Measurements from ENCODE around the gene POLD3. TPM values are rescaled to one million over a fixed set of nuclear protein-coding genes. Genes with fewer than 3 reads are reported as not detected.

Gene POLD3
- polyA plus RNA-seq, 3 donors: 6.7 to 9.5 (median 8.2) TPM

- 79 to 95% (median 94%) methylated on average over 5 of the region's 5 CpGs for WGBS, 3 donors
- no peak overlapping the region for H3K27ac ChIP-seq (ENCODE audit: low read depth, low read length)
These were observed 34.2 kb downstream of the POLD3 start for GRCh38 chr11:74626604-74627003.

DNA sequence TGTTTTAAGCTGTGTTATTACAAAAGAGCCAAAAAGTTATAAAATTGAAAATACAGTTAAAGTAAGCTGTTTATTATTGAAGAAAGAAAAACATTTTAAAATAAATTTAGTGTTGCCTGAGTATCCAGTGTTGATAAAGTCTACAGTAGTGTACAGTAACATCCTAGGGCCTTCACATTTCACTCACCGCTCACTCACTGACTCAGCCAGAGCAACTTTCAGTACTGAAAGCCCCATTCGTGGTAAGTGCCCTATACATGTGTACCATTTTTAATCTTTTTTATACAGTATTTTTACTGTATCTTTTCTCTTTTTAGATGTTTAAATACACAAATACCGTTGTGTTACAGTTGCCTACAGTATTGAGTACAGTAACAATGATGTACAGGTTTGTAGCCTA is 35.0 kb downstream of the POLD3 start:
- WGBS, 3 donors: 90 to 95% (median 95%) methylated on average over 3 of the region's 3 CpGs
- no peak overlapping the region for H3K27ac ChIP-seq (ENCODE audit: low read depth, low read length)

DNA sequence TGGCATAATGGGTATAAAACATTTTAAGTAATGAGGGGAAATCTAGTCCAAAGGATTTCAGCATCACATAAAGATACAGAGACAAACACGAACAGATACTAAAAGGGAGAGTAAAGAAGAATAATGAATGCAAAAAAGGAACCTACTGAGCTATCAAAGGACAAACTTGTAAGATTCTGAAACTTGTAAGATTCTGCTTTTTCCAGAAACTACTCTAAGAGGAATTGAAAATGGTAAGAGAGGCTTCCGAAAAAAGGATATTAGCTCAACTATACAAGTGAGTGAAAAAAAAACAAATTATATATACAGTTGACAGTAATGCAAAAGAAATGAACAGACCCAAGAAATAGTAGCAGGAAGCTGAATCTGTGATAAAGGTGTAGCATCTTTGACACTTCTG is 37.7 kb downstream of the POLD3 start:
- H3K27ac ChIP-seq (ENCODE audit: low read depth, low read length): no peak overlapping the region
- 81 to 92% (median 83%) methylated on average over 2 of the region's 2 CpGs for WGBS, 3 donors

- H3K27ac ChIP-seq (ENCODE audit: low read depth, low read length): no peak overlapping the region
- 80 to 88% (median 83%) methylated on average over 5 of the region's 5 CpGs for WGBS, 3 donors
These were observed 41.3 kb downstream of the POLD3 start for GRCh38 chr11:74633406-74634393.

GRCh38 chr11:74634537-74634936 is 42.2 kb downstream of the POLD3 start:
- no peak overlapping the region for H3K27ac ChIP-seq (ENCODE audit: low read depth, low read length)
- WGBS, 3 donors: 49 to 64% (median 56%) methylated on average over 4 of the region's 4 CpGs

- 69 to 77% (median 74%) methylated on average over 1 of the region's 1 CpG for WGBS, 3 donors
- H3K27ac ChIP-seq (ENCODE audit: low read depth, low read length): no peak overlapping the region
These were observed 44.3 kb downstream of the POLD3 start for GRCh38 chr11:74636630-74637184.

- 78 to 94% (median 92%) methylated on average over 1 of the region's 1 CpG for WGBS, 3 donors
- no peak overlapping the region for H3K27ac ChIP-seq (ENCODE audit: low read depth, low read length)
These were observed 45.3 kb downstream of the POLD3 start for GRCh38 chr11:74637700-74638099.

GRCh38 chr11:74638869-74639268 is 46.5 kb downstream of the POLD3 start:
- H3K27ac ChIP-seq (ENCODE audit: low read depth, low read length): no peak overlapping the region

DNA sequence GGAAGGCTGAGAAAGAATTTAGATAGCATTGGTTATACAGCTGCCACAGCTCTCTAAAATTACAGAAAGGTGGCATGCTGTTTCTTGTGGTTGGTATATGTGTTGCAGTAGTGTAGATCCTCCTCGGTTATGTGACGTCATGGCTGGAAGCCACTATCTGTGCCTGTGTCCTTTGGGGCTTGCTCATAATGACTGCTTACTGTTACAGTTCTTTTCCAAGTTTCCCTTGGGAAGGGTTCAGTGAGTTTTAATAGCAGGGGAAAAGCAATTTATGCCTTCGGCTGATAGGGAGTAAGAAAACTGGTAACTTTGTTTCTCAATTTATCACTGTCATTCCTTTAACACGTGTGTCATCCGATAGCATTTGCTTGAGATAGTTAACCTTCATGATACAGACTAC is 47.2 kb downstream of the POLD3 start:
- H3K27ac ChIP-seq (ENCODE audit: low read depth, low read length): no peak overlapping the region
- WGBS, 3 donors: 68 to 73% (median 72%) methylated on average over 5 of the region's 5 CpGs

More at GRCh38 chr11:74638869-74639268, 46.5 kb downstream of the POLD3 start:
- 55 to 83% (median 73%) methylated on average over 1 of the region's 1 CpG for WGBS, 3 donors

GRCh38 chr11:74641289-74641688 is 48.9 kb downstream of the POLD3 start:
- no peak overlapping the region for H3K27ac ChIP-seq (ENCODE audit: low read depth, low read length)
- 87 to 92% (median 92%) methylated on average over 8 of the region's 8 CpGs for WGBS, 3 donors

DNA sequence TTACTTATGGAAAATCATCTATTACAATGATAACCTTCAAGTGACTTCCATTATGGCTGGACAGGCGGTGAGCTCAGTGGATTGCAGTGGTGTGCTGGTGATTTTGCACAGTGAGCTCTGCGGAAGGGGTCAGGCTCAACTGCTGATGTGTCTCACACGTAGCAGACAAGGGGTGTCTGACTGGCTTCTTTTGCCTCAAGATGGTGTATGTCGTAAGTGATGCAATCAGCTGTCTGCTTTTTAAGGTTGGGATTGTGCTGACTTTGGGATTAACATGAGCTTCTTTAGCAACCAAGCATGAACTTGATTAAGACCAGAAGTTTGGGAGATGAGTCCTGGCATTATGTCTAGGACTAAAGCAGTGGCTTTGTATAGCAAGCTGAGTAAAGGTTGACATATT is 49.5 kb downstream of the POLD3 start:
- 94 to 97% (median 95%) methylated on average over 4 of the region's 4 CpGs for WGBS, 3 donors
- H3K27ac ChIP-seq (ENCODE audit: low read depth, low read length): no peak overlapping the region

GRCh38 chr11:74642912-74643311 is 50.5 kb downstream of the POLD3 start:
- no peak overlapping the region for H3K27ac ChIP-seq (ENCODE audit: low read depth, low read length)
- 91 to 96% (median 92%) methylated on average over 5 of the region's 5 CpGs for WGBS, 3 donors

DNA sequence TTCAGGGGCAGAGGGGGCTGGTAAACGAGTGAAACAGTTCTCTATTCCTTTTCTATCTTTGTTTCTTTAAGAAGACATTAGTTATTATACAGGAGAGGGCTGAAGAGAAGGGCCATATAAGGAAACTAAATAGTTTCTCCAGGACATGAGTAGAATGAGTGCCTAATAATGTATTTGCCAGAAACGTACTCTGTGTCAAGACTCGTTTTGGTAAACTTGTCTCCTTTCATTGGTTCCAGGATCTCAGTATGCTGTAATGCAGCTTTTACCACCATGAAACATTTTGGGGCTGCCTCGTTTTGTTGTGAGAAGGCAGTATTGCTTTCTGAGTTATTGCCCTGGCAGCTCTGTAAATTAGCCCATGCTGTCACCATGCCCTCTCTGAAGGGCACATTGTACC is 51.7 kb downstream of the POLD3 start:
- WGBS, 3 donors: 89 to 94% (median 92%) methylated on average over 4 of the region's 4 CpGs
- no peak overlapping the region for H3K27ac ChIP-seq (ENCODE audit: low read depth, low read length)

DNA sequence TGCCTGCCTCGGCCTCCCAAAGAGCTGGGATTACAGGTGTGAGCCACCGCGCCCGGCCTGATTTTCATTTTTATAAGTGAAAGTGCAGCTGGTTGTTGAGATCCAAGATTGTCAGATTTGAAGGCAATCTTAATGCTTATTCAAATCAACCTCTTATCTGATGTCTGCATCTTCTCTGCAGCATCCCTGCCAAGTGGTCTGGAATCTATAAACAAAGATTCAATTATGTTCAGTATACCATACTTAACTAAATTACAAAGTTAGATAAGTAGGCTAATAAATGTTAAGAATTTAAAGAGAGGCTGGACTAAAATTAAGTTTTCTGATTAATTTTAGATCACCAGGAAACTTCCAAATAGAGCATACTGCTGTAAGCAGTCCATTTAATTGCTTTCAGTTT is 53.8 kb downstream of the POLD3 start:
- no peak overlapping the region for H3K27ac ChIP-seq (ENCODE audit: low read depth, low read length)

DNA sequence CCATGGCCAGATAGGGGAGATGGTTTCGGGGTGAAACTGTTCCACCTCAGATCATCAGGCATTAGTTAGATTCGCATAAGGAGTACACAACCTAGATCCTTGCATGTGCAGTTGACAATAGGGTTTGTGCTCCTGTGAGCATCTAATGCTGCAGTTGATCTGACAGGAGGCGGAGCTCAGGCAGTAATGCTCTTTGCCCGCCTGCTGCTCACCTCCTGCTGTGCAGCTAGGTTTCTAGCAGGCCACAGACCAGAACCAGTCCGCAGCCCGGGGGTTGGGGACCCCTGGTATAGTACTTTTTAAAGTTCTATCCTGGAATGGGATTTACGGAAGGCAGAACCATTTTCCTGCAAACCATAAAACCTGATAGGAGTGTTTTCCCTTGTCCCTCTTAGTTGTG is 54.6 kb downstream of the POLD3 start:
- H3K27ac ChIP-seq (ENCODE audit: low read depth, low read length): no peak overlapping the region
- WGBS, 3 donors: 90 to 98% (median 97%) methylated on average over 7 of the region's 7 CpGs

More for the DNA sequence above, 53.8 kb downstream of the POLD3 start:
- 94 to 100% (median 98%) methylated on average over 4 of the region's 4 CpGs for WGBS, 3 donors

- H3K27ac ChIP-seq (ENCODE audit: low read depth, low read length): no peak overlapping the region
These were observed 55.0 kb downstream of the POLD3 start for GRCh38 chr11:74647404-74647803.

- H3K27ac ChIP-seq (ENCODE audit: low read depth, low read length): no peak overlapping the region
- WGBS, 3 donors: 89 to 98% (median 98%) methylated on average over 3 of the region's 3 CpGs
These were observed 55.4 kb downstream of the POLD3 start for GRCh38 chr11:74647831-74648230.

- 89 to 95% (median 93%) methylated on average over 4 of the region's 4 CpGs for whole genome bisulfite sequencing, 3 donors
- no peak overlapping the region for H3K27ac ChIP-seq (ENCODE audit: low read depth, low read length)
These were observed 56.5 kb downstream of the POLD3 start for GRCh38 chr11:74648894-74649293.

DNA sequence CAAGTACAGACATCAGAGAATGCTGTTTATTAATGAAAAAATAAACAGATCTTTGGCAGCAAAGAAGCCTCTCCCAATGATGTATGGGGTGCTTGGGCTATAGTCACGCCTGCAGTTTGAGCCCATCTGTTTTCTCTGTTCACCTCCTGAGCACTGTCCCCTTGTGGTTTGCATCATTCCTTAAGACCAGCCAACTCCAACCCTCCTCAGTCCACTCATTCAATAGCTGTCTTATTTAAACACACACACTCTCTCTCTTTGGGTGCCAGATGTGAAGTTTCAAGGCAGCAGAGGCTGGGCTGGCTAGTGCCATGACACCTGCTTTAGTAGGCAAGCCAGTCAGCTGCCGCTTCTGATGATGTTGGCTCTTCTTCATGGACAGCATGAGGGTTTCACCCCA is 58.1 kb downstream of the POLD3 start:
- 73 to 84% (median 75%) methylated on average over 2 of the region's 2 CpGs for WGBS, 3 donors
- H3K27ac ChIP-seq (ENCODE audit: low read depth, low read length): no peak overlapping the region

- 95 to 99% (median 96%) methylated on average over 5 of the region's 5 CpGs for WGBS, 3 donors
- H3K27ac ChIP-seq (ENCODE audit: low read depth, low read length): no peak overlapping the region
These were observed 62.6 kb downstream of the POLD3 start for GRCh38 chr11:74654976-74655375.
